ENCODE results near the gene ASNSD1. TPM values are rescaled to one million over a fixed set of nuclear protein-coding genes. Genes with fewer than 3 reads are reported as not detected.

ASNSD1 gene
- total RNA-seq, result 10 to 100 TPM; 38.5 to 61.9 (median 47.3) TPM
- 10 to 100 TPM; 41.9 to 43.4 TPM for polyA plus RNA-seq
- long read RNA-seq, donor 1, transcript ASNSD1-201 (6 exons, 2,450 nt), result major isoform, 159 of 231 reads
- long read RNA-seq, donor 1, transcript ASNSD1-203 (4 exons, 567 nt), result minor isoform, 7 of 231 reads
- long read RNA-seq, donor 1, transcript ASNSD1-209 (4 exons, 581 nt), result minor isoform, 14 of 231 reads
- long read RNA-seq, donor 1, partial matches to known transcripts, result 4 of 231 reads
- long read RNA-seq, donor 1, other reads (novel, unspliced or antisense), result 46 of 231 reads
- long read RNA-seq, donor 2, transcript ASNSD1-209 (4 exons, 581 nt), result minor isoform, 8 of 46 reads
- long read RNA-seq, donor 2, transcript ASNSD1-201 (6 exons, 2,450 nt), result major isoform, 20 of 46 reads
- long read RNA-seq, donor 2, partial matches to known transcripts, result 16 of 46 reads
- long read RNA-seq, donor 2, other reads (novel, unspliced or antisense), result 0 of 46 reads
- long read RNA-seq, donor 3, transcript ASNSD1-201 (6 exons, 2,450 nt), result major isoform, 62 of 86 reads
- long read RNA-seq, donor 3, partial matches to known transcripts, result 2 of 86 reads
- long read RNA-seq, donor 3, other reads (novel, unspliced or antisense), result 22 of 86 reads

DNA sequence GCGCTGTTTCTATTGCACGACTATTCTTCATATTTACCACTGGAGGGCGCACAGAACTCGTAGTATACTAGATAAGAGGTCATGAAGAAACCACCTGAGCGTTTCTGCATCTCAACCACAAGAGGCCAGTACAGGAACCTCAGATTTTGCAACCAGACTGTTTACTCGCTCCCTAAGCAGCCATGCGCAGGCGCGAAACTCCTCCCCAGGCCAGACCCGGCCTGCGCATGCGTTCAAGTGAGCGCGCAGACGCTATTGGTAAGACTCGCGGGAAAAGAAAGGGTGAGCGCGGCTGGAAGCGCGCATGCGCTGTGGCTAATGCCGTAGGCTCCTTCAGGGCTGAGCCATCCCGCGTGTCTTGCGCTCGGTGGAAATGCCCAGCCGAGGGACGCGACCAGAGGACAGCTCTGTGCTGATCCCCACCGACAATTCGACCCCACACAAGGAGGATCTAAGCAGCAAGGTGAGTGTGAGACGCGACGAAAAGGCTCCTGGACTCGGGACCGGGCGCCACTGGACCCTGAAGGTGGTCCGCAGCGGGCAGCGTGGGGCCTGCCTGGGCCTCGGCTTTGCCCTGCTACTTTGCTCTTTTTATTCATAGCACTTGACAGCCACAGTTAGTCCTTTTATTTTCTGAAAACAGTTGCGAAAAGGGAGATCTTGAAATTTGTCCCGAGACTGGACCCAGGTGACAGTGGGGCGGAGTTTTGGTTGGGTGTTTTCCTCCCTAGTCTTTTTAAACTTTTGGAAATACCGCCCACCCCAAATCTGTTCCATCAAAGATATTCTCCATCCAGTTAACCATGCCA lies at the start of gene ASNSD1:
TSS of gene ASNSD1 (plus strand) at position 312 of the 809 bp plus-strand sequence. CDS start 4,674 bp downstream, outside the sequence.
- Histone ChIP-seq H3K9me3 (no peaks in the 10 kb centered on the region), H3K4me1 (ENCODE audit: insufficient read depth) (peaks cover 10% of the 10 kb centered on the region), H3K36me3 (no peaks in the 10 kb centered on the region), H3K4me3 (peak within 1 kb of the TSS; percentile 84), H3K27ac (peak within 1 kb of the TSS; percentile 31 to 66), H3K27me3 (no peaks in the 10 kb centered on the region)
- intact Hi-C loops (cut with DNase I), result loop anchor here in 2 of 4 donors (5.0 kb wide), 3 partner anchors 36 to 84 kb away; partner anchors contain the start of gene SLC40A1 (in 1 of the 2)
- TF ChIP-seq CTCF (IDR thresholded peaks at IDR 0.05), result peak; percentile 99
- no peak for TF ChIP-seq EP300 (IDR thresholded peaks at IDR 0.05)
- peak; percentile 87 for TF ChIP-seq POLR2A (IDR thresholded peaks at IDR 0.05)
- peak; percentile 98 to 99 (median 99) for DNase-seq
- 0 to 1% (median 0%) methylated on average over 46 of the region's 46 CpGs for WGBS, 3 donors

DNA sequence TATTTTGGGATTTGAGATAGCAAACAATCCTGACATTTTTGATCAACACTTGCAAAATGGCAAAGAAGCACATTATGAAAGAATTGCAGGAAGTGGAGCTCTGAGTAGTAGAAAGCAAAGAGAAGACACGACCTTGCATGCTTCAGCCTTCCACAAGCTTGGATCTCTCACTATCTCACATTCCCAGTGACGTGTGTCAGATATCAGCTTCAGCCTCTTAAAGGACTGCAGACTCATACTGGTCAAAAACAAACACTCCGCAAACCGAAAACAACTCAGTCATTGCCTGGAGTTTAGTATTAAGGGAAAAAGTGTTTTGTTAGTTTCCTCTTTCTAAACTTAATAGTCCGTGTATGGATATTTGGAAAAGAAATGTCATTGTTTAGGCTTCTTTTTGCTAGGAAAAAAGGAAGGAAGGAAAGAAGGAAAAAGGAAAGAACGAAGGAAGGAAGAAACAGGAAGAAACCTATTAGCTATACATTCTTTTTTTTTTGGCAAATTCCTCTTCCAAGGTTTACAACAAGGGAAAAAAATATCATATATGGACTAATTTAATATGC lies 48.1 kb upstream of the ASNSD1 start:
- Histone ChIP-seq H3K9me3 (no peaks in the 10 kb centered on the region), H3K36me3 (no peaks in the 10 kb centered on the region), H3K4me1 (ENCODE audit: insufficient read depth) (peaks cover 5% of the 10 kb centered on the region), H3K27me3 (no peaks in the 10 kb centered on the region), H3K4me3 (peak overlapping the region; percentile 19), H3K27ac (peak overlapping the region in 1 of 2 donors; percentile 82)
- peak in 3 of 5 donors; percentile 50 to 54 (median 53) for DNase-seq
- TF ChIP-seq CTCF (IDR thresholded peaks at IDR 0.05), result no peak
- 0 to 2% (median 1%) methylated on average over 6 of the region's 6 CpGs for WGBS, 3 donors
- intact Hi-C loops (cut with DNase I), result no loop called here

DNA sequence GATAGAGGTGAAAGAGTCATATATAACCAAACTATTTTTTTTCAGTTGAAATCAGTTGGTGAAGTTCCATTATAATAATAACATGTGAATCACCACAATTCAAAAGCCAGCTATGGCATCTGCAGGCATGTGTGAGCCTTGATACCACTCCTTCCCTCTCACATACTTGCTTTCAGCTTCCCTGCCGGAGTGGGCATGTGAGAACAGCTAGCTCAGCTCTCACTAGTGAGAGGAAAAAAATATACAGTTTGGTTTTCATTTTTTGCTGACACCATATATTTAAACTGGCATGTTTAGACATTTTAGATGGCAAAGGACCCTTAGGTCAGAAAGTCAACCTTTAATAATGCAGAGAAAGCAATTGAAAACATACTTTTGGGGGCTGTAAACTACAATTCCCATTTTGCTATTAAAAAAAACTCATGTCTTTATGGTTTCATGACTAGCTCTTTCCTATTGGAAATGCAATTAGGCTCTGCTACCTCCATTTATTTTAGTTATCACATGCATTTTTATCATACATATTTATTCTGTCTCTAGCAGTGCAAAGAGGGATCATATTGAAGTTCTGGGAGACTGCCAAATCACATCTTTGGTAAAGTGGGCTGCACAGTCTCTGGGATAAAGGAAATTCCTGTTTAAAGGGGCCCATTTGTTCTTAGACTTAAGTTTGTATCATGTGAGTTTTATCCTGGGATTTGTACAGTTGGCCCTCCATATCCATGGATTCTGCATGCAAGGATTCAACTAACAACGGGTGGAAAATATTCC lies 47.4 kb upstream of the ASNSD1 start:
- DNase-seq, result peak in 2 of 5 donors; percentile 30 to 37

More for the DNA sequence above, 47.4 kb upstream of the ASNSD1 start:
- peaks cover 5% of the 10 kb centered on the region for H3K4me1 ChIP-seq (ENCODE audit: insufficient read depth)
- TF ChIP-seq CTCF (IDR thresholded peaks at IDR 0.05) (no peak), POLR2A (IDR thresholded peaks at IDR 0.05) (no peak), EP300 (IDR thresholded peaks at IDR 0.05) (no peak)
- H3K4me3 ChIP-seq, result peak overlapping the region; percentile 19
- H3K9me3 ChIP-seq, result no peaks in the 10 kb centered on the region
- no peaks in the 10 kb centered on the region for H3K36me3 ChIP-seq
- H3K27me3 ChIP-seq, result no peaks in the 10 kb centered on the region
- WGBS, 3 donors, result 25 to 33% (median 26%) methylated on average over 2 of the region's 2 CpGs
- intact Hi-C loops (cut with DNase I), result no loop called here
- H3K27ac ChIP-seq, result peak overlapping the region in 1 of 2 donors; percentile 82

Data from ovary (tissue), 10 donors.